ENCODE measurements around the gene DHX15. TPM values are rescaled to one million over a fixed set of nuclear protein-coding genes. Genes with fewer than 3 reads are reported as not detected.

The DHX15 gene
- polyA plus RNA-seq, 1 experiment = 53.2 TPM

- no peaks in the 10 kb centered on the region for H3K36me3 ChIP-seq (ENCODE audit: control insufficient read depth, insufficient read depth, low read length)
- H3K27me3 ChIP-seq (ENCODE audit: control insufficient read depth, insufficient read depth, low read length) = peaks cover 2% of the 10 kb centered on the region; the same call in 1 of the 2 replicates
- CTCF ChIA-PET = no interaction called here
- no peak for DNase-seq (ENCODE audit: low read depth)
- no peak for TF ChIP-seq CTCF (IDR thresholded peaks at IDR 0.05; ENCODE audit: insufficient read depth, low read depth, low read length)
- H3K4me3 ChIP-seq (ENCODE audit: low read depth, low read length) = no peak overlapping the region
- POLR2A ChIA-PET = no interaction called here
Observed at GRCh38 chr4:24622146-24622834, 37.9 kb upstream of the DHX15 start.

GRCh38 chr4:24615977-24616376 lies 31.6 kb upstream of the DHX15 start:
- H3K27me3 ChIP-seq (ENCODE audit: control insufficient read depth, insufficient read depth, low read length) = 0 out of 2 replicates have a peak, but pooled peaks cover 2% of the 10 kb centered on the region
- H3K36me3 ChIP-seq (ENCODE audit: control insufficient read depth, insufficient read depth, low read length) = no peaks in the 10 kb centered on the region
- ChIA-PET CTCF (no interaction called here), POLR2A (no interaction called here)
- no peak for DNase-seq (ENCODE audit: low read depth)
- no peak for TF ChIP-seq CTCF (IDR thresholded peaks at IDR 0.05; ENCODE audit: insufficient read depth, low read depth, low read length)
- no peak overlapping the region for H3K4me3 ChIP-seq (ENCODE audit: low read depth, low read length)

GRCh38 chr4:24614881-24615280 lies 30.5 kb upstream of the DHX15 start:
- ChIA-PET CTCF (no interaction called here), POLR2A (no interaction called here)

GRCh38 chr4:24613502-24613901 lies 29.1 kb upstream of the DHX15 start:
- no peak overlapping the region for H3K4me3 ChIP-seq (ENCODE audit: low read depth, low read length)
- TF ChIP-seq CTCF (IDR thresholded peaks at IDR 0.05; ENCODE audit: insufficient read depth, low read depth, low read length) = no peak
- no peak for DNase-seq (ENCODE audit: low read depth)
- CTCF ChIA-PET = no interaction called here
- H3K27me3 ChIP-seq (ENCODE audit: control insufficient read depth, insufficient read depth, low read length) = 0 out of 2 replicates have a peak, but pooled peaks cover 2% of the 10 kb centered on the region
- POLR2A ChIA-PET = no interaction called here
- H3K36me3 ChIP-seq (ENCODE audit: control insufficient read depth, insufficient read depth, low read length) = no peaks in the 10 kb centered on the region

More at GRCh38 chr4:24614881-24615280, 30.5 kb upstream of the DHX15 start:
- TF ChIP-seq CTCF (IDR thresholded peaks at IDR 0.05; ENCODE audit: insufficient read depth, low read depth, low read length) = no peak
- Histone ChIP-seq H3K27me3 (ENCODE audit: control insufficient read depth, insufficient read depth, low read length) (0 out of 2 replicates have a peak, but pooled peaks cover 2% of the 10 kb centered on the region), H3K36me3 (ENCODE audit: control insufficient read depth, insufficient read depth, low read length) (no peaks in the 10 kb centered on the region), H3K4me3 (ENCODE audit: low read depth, low read length) (no peak overlapping the region)
- no peak for DNase-seq (ENCODE audit: low read depth)

GRCh38 chr4:24611575-24611974 lies 27.2 kb upstream of the DHX15 start:
- 0 out of 2 replicates have a peak, but pooled peaks cover 2% of the 10 kb centered on the region for H3K27me3 ChIP-seq (ENCODE audit: control insufficient read depth, insufficient read depth, low read length)
- no peak for TF ChIP-seq CTCF (IDR thresholded peaks at IDR 0.05; ENCODE audit: insufficient read depth, low read depth, low read length)
- H3K36me3 ChIP-seq (ENCODE audit: control insufficient read depth, insufficient read depth, low read length) = no peaks in the 10 kb centered on the region
- DNase-seq (ENCODE audit: low read depth) = no peak
- no peak overlapping the region for H3K4me3 ChIP-seq (ENCODE audit: low read depth, low read length)
- POLR2A ChIA-PET = no interaction called here
- CTCF ChIA-PET = no interaction called here

Measured in BJ (cell line).